ENCODE results near the gene CLN6.

The CLN6 gene

DNA sequence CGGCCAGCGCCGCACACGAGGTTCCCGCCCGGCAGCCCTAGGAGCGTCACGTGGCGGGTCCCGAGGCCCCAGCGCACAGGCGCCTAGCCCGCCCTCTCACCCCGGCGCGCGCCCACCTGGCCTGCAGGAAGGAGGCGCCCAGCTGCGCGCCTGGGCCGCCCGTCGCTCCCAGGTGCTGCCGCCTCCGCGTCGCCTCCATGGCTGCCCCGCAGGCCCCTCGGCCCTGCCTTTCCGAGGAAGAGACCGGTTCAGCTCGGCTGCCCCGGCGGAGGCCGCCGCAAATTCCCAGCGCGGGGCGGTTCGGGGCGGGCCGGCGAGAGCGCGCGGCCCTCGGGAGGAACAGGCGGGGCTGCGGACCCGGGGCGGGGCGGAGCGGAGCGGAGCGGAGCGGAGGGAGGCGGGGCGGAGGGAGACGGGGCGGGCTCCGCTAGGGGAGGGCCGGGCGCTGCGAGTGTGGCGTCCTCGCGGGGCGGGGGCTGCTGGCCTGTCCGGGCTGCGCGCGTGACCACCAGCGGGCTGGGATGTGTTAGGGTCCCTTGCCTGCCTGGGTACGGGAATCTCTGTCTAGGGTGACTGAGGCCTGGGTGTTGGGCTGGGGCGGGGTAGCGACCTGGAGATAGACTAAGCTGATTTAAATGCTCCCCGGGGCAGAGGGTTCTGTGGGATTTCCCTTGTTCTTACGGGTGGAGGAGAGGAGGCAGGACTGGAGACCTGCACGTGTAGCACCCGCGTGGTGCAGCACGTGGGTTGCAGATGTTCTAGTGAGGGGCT, at the start of gene CLN6:
Gene CLN6, minus strand, starts transcription at position 343 of the 771 bp plus-strand sequence. Its CDS starts 144 bp downstream, at position 199.
- DNase-seq = peak; percentile 88

DNA sequence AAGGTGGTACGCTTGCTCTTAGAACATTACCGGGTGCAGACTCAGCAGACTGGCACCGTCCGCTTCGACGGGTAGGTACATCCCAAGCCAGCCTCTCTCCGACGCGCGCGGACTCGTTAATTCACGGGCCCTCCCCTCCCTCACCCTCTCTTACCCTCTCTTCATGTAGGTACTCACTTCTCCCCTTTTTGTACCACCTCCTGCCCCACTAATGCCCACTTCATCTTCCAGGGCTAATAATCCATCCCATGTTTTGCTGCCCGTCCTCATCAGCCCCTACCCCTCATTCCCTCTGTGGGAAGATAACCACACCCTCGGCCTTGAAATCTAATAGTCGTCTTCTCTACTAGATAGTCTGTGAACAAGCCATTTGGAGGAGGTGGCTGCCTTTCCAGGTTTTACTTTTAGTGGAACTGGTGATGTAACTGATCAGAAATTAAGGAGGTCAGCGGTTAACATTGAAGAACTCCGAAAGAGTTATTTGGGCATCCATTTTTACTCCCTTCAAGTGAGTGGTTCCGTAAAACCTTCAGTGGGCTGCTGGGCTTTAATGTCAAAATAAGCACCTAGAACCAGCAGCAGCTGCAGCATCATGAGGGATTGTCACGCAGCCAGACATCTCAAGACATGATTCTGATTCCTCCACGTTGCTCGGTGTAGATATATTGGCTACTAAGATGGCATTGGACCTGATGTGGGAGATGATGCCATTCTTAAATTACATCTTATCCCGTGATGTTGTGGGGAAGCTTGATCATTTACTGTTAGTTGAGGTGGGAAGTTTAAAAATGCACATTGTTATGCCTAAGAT, 49.3 kb upstream of the CLN6 start:
- DNase-seq = no peak

DNA sequence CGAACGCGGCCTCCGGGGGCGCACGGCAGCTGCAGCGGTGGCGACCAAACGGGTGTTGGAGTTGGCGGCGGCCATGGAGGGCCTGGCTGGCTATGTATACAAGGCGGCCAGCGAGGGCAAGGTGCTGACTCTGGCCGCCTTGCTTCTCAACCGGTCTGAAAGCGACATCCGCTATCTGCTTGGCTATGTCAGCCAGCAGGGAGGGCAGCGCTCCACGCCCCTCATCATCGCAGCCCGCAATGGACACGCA, 48.7 kb upstream of the CLN6 start:
- no peak for DNase-seq

DNA sequence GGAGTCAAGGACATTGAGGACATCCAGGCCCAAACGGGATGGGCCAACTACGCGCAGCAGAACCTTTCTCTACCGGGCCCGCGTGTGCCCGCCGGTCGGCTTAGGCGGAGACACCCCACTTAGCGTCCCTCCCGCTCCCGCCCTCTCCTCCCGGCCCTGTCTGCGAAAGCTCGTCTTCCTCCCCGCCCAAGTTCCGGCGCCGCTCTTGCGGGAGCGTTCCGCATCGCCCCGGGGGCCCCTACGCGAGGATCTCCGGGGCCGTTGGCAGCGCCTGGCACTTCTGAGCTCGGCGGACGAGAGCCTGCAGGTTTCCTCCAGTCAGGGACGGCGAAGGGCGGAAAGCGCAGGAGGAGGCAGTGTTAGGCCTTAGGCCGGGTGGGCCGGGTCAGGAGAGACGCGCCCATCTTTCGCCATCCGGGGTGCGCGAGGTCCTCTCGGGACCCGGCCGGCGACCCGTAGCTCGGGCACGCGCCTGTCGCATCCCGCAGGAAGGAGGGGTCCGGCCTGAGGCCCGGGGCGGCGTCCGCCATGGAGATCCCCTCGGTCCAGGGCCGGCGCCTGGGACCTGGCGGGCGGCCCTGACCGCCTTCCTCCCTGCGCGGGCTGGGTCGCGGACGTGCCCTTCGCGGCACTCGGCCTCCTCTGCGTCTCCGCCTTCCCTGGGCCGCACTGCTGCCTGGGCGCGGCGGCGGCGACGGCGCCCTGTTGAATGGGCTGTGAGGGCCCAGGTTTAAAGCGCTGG, 48.2 kb upstream of the CLN6 start, which contains the start of gene FEM1B:
Gene FEM1B, plus strand, starts transcription at position 143 of the 742 bp plus-strand sequence. CDS start 673 bp downstream, outside the sequence.
- peak; percentile 84 for DNase-seq

DNA sequence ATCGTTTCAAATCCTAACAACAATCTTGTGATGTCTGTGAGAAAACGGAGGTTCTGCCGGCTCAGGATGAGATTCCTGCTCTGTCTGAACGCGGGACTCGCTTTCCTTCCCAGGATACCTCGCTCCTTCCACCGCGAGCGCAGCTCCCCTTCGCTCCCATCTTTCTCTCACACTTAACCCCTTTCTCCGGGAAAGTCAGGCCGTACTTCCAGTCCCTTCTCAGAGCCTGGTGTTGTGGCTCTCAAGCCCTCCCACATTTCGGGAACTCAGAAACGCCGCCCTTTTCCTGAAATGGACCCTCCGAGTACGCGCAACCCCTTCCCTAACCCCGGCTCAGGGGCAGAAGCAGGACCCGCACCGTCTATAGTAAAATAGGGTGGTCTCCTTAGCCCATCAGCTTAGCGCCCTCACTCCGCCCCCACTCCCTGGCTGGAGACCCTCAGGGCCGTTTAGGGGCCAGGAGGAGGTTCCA, 47.6 kb upstream of the CLN6 start:
- DNase-seq = no peak

DNA sequence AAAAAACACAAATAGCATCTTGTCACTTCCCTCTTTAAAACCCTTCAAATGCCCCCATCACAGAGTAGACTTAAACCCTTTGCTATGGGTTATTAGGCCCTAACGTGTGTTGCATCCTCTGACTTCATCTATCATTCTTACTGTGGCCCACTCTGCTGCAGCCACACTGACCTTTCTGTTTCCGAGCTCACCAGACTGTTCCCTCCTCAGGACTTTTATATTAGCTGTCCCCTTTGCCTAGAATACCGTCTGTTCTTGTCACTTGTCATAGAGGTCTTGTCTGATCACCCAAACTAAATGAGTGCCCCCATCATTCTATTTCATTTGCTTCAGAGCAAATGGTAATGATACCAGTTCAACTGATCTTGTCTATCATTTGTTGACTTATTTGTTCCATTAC, 47.1 kb upstream of the CLN6 start:
- DNase-seq = no peak

DNA sequence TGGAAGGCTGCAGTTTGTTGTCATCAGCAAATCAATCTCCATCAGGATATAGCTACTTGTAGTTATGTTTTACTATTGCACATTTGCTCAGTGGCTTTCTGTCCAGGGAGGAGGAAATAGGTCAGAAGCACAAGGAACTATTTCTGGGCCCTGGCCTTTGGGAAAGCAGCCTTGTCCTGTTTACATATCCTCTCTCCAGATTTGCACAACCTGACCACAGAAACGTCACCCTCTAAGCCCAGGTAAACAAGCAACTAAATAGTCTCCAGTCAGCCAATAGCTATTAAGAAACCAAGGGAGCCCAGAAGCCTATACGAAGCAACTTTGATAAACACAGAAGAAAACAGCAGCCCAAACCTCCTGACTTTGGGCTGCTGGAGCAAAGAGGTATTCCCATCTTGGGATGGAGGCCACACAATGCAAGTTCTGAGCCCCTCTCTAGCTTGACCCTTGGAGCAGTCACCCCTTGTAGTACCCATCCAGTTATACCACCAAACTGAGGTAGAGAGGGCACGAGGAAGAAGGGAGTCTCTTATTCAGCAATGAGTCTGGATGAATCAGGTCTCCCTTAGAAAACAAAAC, 45.7 kb upstream of the CLN6 start:
- DNase-seq = no peak

DNA sequence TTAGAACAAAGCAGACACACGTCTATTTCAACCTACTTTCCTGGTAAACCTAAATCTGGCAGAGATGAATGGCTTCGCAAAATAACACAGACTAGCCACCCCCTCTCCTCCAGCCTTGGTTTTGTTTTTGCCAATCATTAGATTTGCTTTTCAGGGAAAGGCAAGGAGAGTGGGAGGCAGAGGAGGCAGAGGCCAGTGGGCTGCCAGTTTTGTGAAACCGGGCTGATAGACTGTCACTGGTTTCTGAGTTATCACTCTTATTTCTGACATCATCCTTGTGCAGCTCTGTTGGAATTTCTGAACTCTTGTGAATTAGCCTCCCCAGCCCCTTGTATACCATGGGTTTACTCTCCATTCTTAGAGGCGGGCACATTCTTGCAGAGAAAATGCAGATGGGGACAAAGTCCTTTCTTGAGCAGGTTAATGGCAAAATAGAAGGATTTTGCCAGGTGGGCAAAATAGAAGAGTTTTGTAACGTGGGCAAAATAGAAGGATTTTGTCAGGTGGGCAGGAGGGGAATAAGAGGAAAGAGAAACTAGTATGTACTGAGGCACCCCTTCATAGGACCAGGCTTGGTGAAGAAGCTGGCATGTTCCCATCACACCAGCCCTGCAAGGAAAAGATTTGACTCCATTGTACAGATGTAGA, 44.8 kb upstream of the CLN6 start:
- no peak for DNase-seq

DNA sequence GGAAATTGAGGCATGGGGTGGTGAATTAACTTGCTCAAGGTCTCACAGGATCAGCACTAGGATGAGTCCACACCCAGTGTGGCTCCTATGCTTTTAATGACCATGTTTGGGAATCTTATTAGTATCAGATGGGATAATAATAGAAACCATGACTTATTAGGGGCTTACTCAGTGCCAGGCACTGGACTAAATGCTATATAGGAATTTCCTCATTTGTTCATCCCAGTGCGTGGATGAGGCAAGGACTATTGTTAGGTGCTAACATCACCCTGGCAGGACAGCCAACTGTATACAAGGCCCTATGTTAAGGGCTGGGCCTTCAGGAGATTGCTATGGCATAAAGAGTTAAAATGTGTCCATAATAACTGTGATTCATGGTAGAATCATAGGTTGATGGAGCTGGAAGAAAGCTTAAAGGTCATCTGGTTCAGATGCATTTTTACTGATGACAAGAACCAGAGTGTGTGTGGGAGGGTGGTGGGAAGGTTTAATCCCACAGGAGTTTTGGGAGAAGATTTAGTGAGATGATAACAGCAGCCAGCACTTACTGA, 43.3 kb upstream of the CLN6 start:
- no peak for DNase-seq

DNA sequence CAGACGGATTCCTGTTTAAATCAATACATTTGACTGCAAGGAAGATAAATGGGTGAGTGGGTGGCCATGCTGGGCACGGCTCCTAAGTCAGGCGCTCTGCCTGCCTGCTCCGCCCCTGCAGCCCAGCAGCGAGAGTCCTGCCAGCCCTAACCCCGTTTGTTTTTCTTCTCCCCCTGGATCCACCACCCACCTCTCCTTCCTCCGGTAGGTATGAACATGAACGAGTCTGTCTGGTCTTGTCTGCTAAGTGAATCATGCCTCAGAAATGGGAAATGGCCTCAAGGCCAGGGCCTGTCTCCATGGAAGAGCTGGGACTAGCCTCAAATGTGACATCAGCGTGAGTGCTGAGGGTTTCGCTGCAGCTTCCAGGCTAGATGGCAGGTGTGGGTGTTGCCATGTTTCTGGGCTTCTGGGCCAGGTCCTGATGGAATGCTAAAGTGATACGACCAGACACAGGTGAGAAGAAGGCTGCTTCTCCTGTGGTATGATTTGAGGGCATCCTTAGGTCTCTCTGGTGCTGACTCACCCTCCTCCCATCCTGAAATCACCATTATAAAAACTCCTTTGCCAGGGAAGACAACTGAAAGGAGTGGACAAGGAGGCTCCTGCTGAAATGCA, 42.4 kb upstream of the CLN6 start:
- DNase-seq = no peak

DNA sequence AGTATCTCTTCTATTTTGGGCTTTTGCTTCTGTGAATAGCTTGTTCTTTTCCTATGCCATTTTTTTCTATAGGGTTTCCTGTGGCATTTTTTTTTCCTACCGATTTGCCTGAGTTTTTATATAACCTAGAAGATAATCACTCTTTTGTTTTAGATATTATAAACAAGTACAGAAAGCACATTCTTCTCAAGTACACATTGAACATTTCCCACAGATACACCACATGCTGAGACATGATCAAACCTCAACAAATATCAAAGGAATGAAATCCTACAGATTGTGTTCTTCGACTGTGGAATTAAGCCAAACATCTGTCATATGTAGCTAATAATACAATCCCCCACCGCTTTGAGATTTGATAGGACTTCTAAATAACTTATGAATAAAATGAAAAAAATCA, 38.9 kb upstream of the CLN6 start:
- no peak for DNase-seq

DNA sequence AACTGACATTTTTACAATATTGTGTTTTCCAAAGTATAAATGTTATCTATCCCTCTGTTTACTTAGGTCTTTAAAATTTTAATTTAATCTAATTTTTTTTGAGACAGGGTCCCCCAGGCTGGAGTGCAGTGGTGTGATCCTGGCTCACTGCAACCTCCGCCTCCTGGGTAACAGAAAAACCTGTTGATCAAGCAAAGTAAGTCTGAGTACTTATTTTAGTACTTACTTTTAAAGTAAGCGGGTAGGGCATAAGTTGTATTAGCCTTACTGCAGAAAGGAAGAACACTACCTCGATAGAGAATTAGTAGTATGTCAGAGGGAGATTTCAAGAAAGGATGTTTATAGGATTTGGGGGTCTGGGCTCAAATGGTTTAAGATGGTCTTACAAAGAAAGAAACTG, 36.1 kb upstream of the CLN6 start:
- DNase-seq = no peak

DNA sequence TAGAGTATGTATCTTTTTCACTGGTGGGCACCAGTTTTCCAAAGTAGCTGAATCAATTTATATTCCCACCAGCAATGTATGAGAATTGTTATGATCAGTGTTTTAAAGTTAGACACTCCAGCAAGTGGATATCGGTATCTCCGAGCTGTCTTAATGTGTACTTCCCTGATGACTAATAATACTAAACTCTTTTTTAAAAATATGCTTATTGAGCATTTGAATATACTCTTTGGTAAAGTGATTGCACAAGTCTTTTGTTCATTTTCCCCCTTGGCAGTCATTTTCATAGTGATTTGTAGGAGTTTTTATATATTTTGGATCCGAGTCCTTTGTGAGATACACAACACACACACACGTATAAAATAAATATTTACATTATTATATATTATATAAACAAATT, 35.6 kb upstream of the CLN6 start:
- DNase-seq = no peak

DNA sequence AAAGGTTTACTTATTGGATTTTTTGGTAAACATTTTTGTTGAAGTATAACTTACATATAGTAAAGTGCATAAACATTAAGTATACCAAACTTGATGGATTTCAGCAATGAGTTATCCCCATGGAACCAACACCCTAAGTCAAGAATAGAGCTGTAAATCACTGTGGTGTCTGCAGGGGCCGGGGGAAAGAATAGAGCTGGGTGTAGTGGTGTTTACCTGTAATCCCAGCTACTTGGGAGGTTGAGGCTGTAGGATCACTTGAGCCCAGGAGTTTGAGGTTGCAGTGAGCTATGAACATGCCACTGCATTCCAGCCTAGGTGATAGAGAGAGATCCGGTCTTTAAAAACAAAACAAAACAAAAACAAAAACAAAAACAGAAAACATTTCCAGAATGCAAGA, 34.8 kb upstream of the CLN6 start:
- no peak for DNase-seq

DNA sequence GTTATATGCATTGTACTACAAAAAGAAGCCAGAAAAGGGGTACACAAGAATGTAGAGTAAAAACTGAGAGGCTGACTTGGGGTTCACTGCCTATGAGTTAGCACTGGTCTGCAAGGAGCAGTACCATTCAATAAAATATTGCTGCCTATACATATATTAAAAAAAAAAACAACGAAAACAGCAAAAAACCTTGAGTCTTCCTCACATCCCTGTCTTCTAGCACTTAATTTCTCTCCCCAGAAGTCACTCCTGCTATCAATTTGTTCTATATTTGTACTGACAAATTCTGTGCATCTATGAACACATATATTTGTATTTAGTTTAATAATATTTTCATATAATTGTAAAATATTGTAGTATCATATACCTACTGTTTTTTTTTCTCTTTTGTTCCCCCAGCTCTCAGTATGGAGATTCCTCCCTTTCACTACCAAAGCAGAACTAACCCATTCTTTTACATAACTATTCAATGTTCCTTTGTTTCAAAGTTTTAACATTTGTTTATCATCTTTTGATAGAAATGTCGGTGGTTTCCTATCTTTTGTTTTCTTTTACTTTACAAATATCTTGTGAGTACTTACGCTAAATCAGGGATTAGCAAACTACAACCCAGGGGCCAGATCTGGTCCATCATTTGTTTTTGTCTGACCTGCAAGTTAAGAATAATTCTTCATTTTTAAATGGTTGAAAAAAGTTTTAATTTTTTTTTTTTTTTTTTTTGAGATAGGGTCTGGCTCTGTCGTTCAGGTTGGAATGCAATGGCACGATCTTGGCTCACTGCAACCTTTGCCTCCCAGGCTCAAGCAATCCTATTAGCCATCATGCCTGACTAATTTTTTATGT, 33.2 kb upstream of the CLN6 start:
- no peak for DNase-seq

DNA sequence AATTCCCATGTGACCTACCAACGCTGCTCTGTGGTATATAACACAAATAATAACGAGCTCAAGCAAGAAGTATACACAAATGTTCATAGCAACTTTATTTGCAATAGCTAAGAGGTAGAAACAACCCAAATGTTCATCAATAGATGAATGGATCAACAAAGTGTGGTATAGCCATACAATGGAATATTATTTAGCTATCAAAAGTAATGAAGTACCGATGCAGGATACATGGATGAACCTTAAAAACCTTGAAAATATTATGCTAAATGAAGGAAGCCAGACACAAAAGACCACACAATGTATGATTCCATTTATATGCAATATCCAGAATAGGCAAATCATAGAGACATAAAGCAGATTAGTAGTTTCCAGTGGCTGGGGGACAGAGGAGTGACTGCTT, 32.5 kb upstream of the CLN6 start:
- DNase-seq = no peak

DNA sequence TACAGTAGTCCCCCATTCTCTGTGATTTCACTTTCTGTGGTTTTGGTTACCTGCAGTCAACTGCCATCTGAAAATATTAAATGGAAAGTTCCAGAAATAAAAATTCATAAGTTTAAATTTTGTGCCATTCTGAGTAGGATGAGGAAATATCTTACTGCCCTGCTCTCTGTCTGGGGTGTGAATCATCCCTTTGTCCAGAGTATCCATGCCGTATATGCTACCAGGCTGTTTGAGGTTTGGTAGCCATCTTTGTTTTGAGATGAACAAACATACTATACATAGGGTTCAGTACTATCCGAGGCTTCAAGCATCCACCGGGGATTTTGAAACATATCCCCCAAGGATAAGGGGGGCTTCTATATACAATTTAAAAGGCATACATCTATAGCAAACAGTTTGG, 31.7 kb upstream of the CLN6 start:
- no peak for DNase-seq

DNA sequence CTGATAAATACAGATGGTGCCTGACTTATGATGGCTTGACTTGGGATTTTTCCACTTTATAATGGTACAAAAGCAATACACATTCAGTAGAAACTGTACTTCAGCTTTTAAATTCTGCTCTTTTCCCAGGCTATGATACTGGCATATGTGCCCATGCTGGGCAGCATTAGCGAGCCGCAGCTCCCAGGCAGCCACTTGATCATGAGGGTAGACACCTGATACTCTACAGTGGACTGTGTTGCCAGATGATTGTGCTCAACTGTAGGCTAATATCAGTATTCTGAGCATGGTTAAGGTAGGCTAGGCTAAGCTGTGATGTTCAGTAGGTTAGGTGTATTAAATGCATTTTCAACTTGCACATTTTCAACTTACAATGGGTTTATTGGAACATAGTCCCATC, 30.4 kb upstream of the CLN6 start:
- no peak for DNase-seq

DNA sequence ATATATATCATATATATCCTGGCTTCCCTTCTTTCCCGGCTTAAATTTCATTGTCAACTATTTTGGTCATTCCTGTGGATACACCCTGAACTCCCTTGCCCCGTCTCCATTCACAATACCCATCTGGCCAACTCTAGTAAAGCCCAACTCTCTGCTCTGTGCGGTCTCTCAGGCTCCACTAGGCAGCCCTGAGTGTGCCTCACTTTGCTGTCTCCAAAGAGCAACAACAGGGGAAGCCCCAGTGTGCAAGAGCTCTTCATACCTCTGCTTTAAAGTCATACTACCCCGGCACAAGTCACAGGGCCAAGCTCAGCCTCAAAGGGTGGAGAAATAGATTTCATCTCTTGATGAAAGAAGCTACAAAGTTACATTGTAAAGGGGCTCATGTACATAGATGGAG, 29.2 kb upstream of the CLN6 start:
- peak; percentile 20 for DNase-seq

DNA sequence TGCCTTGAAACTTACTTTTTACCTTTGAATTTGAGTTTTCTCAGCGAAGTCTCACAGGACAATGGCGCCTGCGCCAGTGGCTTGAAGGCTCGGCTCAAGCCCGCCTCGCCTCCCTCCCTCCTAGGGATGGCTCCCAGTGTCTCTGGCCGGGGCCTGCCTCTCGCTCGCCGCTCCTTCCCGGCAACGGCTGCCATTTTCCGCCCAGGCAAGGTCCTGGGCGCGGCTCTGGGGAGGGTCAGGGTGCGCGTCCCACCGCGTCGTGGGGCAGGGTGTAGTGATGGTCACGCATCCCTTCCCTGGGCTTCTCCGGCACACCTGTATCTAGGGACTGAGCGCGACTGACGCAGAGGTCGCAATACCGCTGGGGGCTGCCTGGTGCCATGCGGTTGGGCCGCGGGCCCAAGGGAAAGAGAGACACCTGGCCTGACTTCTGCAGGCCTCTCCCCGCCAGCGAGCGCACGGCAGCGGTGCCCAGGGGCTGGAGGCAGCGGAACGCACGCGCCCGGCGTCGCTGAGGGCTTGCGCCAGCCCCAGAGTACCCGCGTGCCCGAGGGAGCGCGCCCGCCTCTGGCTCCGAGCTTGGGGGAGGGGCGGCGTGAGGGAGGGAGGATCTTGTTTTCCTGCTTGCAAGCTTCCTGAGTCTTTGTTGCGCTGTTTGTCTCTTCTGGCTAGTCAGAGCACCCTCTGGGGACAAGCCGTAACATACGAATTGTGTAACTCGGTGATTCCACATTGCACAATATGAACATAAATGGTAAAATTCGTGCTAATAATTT, 27.3 kb upstream of the CLN6 start:
- peak; percentile 71 for DNase-seq

Measured in activated CD8-positive, alpha-beta memory T cell treated with anti-CD3 and anti-CD28 coated beads, Interleukin-2, amount 50 U/mL, for 4 hours (primary cell).